D721Med (cell line): ENCODE data around the gene PTPN11.

Source experiments
- DNase-seq: peaks from one replicate; pipeline ENCODE4 v3.0.0; 2011; ENCODE audit warnings: low spot score; ENCODE audit not compliant: insufficient read length
- FAIRE-seq: peaks from 2 replicates; lab custom pipeline; 2011; peaks lifted over from hg19 to GRCh38; lab: Jason Lieb, UNC
- CTCF ChIP-seq: IDR thresholded peaks from 2 replicates; pipeline ENCODE4 v1.5.1; 2012; ENCODE audit warnings: mild to moderate bottlenecking, control low read depth; ENCODE audit not compliant: insufficient read depth; ENCODE audit errors: missing control alignments

The PTPN11 gene

DNA sequence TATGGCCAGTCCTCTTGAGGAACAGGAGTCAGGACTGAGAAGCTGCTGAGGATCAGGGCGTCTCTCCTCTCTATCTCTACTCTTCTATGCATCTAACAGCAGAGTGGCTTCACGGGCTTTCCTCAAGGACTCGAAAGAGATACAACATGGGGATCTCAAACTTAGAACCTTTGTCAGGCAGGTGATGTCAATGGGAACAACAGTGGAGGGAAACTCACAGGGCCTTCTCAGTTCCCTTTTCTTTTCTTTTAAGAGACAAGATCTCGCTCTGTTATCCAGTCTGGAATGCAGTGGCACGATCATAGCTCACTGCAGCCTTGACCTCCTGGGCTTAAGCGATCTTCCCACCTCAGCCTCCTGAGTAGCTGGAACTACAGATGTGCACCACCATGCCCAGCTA lies 127.6 kb downstream of the PTPN11 start:
- no peak for FAIRE-seq
- no peak for DNase-seq
- TF ChIP-seq CTCF, result no peak

GRCh38 chr12:112546996-112547395 lies 128.2 kb downstream of the PTPN11 start:
- FAIRE-seq, result no peak
- no peak for TF ChIP-seq CTCF
- DNase-seq, result no peak

- DNase-seq, result no peak
- no peak for TF ChIP-seq CTCF
- FAIRE-seq, result no peak
Observed at GRCh38 chr12:112549031-112549430, 130.3 kb downstream of the PTPN11 start.

GRCh38 chr12:112551681-112552080 lies 132.9 kb downstream of the PTPN11 start:
- FAIRE-seq (no peak), DNase-seq (no peak)
- TF ChIP-seq CTCF, result no peak

DNA sequence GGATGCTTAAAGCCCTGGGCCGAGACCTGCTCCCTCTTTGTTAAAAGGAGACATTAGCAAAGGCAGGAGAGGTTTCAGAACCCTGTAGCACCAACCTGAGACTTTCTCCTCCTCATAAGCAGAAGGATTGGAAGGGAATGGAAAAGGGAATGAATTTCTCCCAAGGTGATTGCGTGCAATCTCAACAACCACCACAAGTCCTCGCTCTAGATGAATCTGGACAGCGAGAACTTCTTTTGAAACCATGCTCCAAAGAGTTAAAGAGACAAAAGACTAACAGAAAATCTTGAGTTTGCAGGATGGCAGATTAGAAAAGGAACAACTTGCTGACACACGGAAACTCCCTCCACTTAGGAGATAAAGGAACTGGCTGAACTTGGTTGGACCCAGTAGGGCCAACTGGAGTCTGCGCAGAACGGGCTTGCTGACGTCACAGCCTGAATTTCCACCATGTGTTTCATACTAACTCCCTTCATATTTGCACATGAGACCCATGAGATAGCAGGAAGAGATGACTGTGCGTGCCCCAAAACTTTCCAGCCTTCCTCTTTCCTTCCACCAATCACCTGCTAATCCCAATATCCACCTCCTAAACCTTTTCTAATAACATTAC lies 137.0 kb downstream of the PTPN11 start:
- FAIRE-seq (no peak), DNase-seq (no peak)
- TF ChIP-seq CTCF, result no peak

DNA sequence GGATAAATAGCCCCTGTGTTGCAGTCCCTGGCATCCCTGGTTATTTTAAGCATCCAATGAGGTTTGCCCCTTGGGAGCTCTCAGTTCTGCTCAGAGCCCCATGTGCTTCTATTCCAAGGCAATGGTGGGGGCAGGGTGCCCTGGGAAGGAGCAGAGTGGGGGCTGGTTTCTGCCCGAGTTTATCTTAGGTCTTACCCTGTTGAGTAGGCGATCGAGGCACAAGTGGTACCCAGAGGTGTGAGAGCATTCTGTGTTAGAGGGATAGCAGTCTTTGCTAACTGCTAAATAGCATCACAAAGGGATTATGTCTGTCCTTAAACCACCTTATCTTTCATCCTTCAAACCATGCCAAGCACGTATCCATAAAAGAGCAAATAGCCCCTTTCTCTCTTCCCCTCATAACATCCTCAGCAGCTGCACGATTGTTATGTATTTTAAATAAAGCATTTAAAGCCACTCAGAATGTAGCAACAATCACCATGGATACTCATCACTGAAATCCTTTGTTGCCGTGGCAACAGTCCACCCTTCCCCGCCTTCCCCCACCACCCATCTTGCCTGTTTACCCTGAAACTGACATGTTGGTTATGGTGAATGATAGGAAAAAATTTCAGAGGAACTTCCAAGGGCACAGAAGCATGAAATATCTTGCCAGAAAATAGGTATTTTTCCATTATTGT lies 139.3 kb downstream of the PTPN11 start:
- no peak for FAIRE-seq
- TF ChIP-seq CTCF, result no peak
- DNase-seq, result no peak
